ENCODE measurements around the gene PPP1R37. TPM values are rescaled to one million over a fixed set of nuclear protein-coding genes. Genes with fewer than 3 reads are reported as not detected.
A peak's percentile ranks its signal among the peaks of the same experiment; 100 is the strongest.

Gene PPP1R37
- total RNA-seq, 1 donor from 2014 or later: 20.3 TPM

DNA sequence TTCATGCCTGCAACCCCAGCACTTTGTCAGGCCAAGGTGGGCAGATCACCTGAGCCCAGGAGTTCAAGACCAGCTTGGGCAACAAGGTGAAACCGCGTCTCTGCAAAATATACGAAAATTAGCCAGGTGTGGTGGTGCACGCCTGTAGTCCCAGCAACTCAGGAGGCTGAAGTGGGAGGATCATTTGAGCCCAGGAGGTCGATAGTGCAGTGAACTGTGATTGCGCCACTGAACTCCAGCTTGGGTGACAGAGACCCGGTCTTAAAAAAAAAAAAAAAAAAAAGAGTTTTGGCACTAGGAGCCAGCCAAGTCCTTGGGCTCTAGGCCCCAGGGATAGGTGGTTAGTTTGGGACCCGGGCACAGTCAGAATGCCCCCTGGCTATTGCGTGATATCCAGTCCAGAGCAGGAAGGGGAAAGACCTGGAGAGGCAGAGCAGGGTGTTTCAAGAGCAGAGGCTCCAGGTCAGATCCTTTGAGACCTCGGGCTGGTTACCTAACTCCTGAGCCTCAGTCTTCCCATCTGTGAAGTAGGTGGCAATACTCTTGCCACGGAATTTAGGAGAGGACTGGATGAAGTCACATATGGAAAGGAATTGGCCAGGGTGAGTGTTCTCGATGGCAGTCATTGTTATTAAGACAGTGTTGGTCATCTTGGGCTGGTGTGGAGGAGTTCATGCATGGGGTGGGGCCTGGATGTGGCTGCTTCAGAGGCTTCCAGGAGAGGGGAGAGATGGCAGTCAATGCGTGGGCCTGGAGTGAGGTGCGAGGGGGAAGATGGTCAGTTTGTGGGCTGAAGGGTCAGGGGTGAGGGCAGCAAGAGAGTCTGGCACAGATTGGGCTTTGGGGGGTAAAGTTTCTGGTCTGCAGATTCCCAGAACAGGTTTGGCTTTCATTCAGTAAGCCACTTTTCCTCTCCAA is 2.8 kb downstream of the PPP1R37 start:
- intact Hi-C loops (cut with micrococcal nuclease): no loop called here
- no peak for DNase-seq
- Mint-ChIP-seq H3K4me3 (no peak overlapping the region), H3K36me3 (ENCODE audit: low read depth) (peaks cover 15% of the 10 kb centered on the region), H3K4me1 (peaks cover 41% of the 10 kb centered on the region), H3K27ac (no peak overlapping the region), H3K9me3 (peaks cover 4% of the 10 kb centered on the region), H3K27me3 (no peaks in the 10 kb centered on the region)

DNA sequence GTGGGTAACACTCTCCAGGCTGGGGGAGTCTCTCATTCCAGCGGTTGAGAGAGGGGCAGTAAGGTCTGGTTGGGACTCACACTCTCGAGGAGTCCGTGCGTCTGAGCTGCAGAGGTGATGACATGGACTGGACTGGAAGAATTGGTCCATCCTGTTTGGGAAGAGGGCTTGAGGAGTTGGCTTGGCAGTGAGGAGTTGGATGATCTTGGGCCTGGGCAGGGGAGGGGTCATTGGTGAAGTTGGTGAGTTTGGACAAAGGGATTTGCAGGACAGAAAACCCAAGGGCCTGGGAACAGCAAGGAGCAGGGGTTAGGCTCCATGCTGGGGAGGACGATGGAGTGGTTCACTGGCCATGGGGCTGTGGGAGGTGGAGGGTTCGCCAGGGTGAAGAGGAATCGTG is 3.7 kb downstream of the PPP1R37 start:
- Mint-ChIP-seq H3K4me1 (peaks cover 37% of the 10 kb centered on the region), H3K9me3 (no peaks in the 10 kb centered on the region), H3K4me3 (no peak overlapping the region), H3K27me3 (no peaks in the 10 kb centered on the region), H3K27ac (no peak overlapping the region), H3K36me3 (ENCODE audit: low read depth) (peaks cover 7% of the 10 kb centered on the region)
- intact Hi-C loops (cut with micrococcal nuclease): no loop called here
- no peak for DNase-seq

- no peak for DNase-seq
- no peaks in the 10 kb centered on the region for H3K27me3 Mint-ChIP-seq
- peaks cover 37% of the 10 kb centered on the region for H3K4me1 Mint-ChIP-seq
- H3K36me3 Mint-ChIP-seq (ENCODE audit: low read depth): peaks cover 7% of the 10 kb centered on the region
- no peak overlapping the region for H3K4me3 Mint-ChIP-seq
- no peaks in the 10 kb centered on the region for H3K9me3 Mint-ChIP-seq
- intact Hi-C loops (cut with micrococcal nuclease): no loop called here
- no peak overlapping the region for H3K27ac Mint-ChIP-seq
Measured at GRCh38 chr19:45097450-45097775, 4.4 kb downstream of the PPP1R37 start.

DNA sequence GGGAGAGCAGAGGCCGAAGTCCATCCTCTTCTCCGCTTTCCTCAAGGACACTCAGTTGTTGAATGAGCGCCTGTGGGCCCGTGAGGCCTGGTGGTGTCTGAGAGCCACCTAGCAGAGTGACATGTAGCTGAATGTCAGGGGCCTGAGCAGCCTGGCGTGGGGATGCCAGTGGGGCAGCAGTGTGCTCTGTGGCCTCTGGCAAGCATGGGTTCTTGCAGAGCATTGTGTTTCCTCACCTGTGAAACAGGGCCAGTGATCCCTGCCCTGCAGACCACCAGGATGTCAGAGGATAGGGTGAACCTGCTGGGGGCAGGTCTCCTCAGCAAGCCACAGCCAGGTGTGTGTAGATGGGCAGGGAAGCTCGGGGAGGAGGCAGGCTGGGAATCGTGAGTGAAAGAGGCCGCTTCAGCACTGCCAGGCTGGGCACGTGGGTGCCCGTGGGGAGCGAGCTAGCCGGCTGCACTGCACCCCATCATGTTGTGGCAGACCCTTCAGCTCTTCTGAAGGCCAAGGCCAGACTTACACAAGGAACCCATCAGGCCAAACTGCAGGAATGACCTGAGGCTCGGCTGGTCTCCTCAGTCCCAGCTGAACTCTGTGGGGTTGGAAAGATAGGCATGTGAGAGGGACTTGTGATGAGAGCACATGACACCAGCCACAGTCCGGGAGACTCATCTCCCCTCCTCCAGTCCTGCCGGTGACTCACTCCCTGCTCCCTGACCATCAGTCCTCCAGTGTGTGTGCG is 5.0 kb downstream of the PPP1R37 start:
- H3K36me3 Mint-ChIP-seq (ENCODE audit: low read depth): peaks cover 7% of the 10 kb centered on the region
- H3K4me1 Mint-ChIP-seq: peaks cover 37% of the 10 kb centered on the region
- no peak overlapping the region for H3K27ac Mint-ChIP-seq
- DNase-seq: no peak
- no peaks in the 10 kb centered on the region for H3K27me3 Mint-ChIP-seq
- no peak overlapping the region for H3K4me3 Mint-ChIP-seq
- intact Hi-C loops (cut with micrococcal nuclease): no loop called here
- H3K9me3 Mint-ChIP-seq: no peaks in the 10 kb centered on the region

GRCh38 chr19:45098521-45099466 is 5.8 kb downstream of the PPP1R37 start:
- no peak overlapping the region for H3K27ac Mint-ChIP-seq
- H3K4me3 Mint-ChIP-seq: no peak overlapping the region
- H3K36me3 Mint-ChIP-seq (ENCODE audit: low read depth): peaks cover 7% of the 10 kb centered on the region
- intact Hi-C loops (cut with micrococcal nuclease): no loop called here
- peaks cover 36% of the 10 kb centered on the region for H3K4me1 Mint-ChIP-seq
- no peaks in the 10 kb centered on the region for H3K27me3 Mint-ChIP-seq
- no peak for DNase-seq
- no peaks in the 10 kb centered on the region for H3K9me3 Mint-ChIP-seq

DNA sequence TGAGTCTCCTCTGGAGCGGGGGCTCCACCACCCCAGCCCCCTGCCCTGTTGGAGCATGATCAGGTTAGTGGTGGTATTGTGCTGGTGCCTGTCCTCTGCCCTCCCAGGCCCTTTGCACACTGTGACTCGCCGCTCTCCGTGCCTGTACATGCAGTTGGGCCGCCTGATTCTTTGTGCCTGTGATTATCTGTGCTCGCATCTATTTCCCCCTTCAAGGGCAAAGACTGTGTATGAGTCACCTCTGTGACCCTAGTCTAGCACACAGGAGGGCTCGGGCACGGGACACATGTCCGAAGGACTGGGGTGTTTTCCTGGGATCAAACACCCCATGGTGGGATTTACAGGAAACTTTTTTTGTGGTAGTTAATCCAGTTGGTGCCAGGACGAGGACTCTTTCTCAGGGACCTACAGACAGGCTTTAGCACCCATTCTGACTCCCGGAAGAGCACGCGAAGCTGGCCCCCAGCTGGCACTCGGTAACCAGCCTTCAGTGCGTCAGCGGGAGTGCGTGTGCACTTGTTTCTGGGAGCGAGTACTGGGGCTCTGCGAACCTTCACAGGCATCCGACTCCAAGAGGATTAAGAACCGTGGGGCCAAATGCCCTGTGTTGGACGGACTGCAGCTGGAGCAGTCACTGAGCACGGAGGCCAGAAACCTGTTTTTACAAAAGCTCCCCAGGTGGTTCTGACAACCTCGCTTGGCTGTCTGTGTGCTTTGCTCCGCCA is 6.7 kb downstream of the PPP1R37 start:
- intact Hi-C loops (cut with micrococcal nuclease): no loop called here
- no peak overlapping the region for H3K4me3 Mint-ChIP-seq
- no peaks in the 10 kb centered on the region for H3K9me3 Mint-ChIP-seq
- peaks cover 37% of the 10 kb centered on the region for H3K4me1 Mint-ChIP-seq
- no peaks in the 10 kb centered on the region for H3K27me3 Mint-ChIP-seq
- H3K36me3 Mint-ChIP-seq (ENCODE audit: low read depth): peaks cover 5% of the 10 kb centered on the region
- H3K27ac Mint-ChIP-seq: no peak overlapping the region
- DNase-seq: no peak

GRCh38 chr19:45100201-45100600 is 7.2 kb downstream of the PPP1R37 start:
- no peaks in the 10 kb centered on the region for H3K9me3 Mint-ChIP-seq
- no peaks in the 10 kb centered on the region for H3K27me3 Mint-ChIP-seq
- no peak overlapping the region for H3K27ac Mint-ChIP-seq
- intact Hi-C loops (cut with micrococcal nuclease): no loop called here
- H3K36me3 Mint-ChIP-seq (ENCODE audit: low read depth): peaks cover 1% of the 10 kb centered on the region
- no peak overlapping the region for H3K4me3 Mint-ChIP-seq
- peaks cover 37% of the 10 kb centered on the region for H3K4me1 Mint-ChIP-seq
- DNase-seq: no peak

- H3K27me3 Mint-ChIP-seq: no peaks in the 10 kb centered on the region
- H3K9me3 Mint-ChIP-seq: no peaks in the 10 kb centered on the region
Measured at GRCh38 chr19:45100846-45101252, 7.9 kb downstream of the PPP1R37 start.

DNA sequence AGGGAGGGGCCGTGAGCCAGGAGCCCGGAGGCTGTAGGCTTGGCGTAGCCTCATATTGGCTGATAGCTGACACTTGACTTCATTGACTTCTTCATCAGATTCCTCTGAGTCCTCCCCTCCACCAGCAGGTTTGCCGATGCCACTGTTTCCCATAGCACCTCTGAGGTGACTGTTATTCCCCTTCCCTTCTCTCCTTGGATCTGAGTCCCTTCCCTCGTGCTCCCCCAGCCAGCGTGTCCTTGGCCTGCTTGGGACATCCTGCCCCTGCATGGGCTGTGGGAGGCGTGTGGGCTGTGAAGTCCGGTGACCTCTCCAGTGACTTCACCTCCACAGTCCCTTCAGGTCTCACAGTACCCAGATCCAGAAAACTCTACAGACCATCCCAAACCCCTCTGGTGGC is 8.8 kb downstream of the PPP1R37 start:
- no peak for DNase-seq
- H3K4me1 Mint-ChIP-seq: peaks cover 30% of the 10 kb centered on the region
- H3K27ac Mint-ChIP-seq: no peak overlapping the region
- H3K36me3 Mint-ChIP-seq (ENCODE audit: low read depth): peaks cover under 1% of the 10 kb centered on the region
- H3K4me3 Mint-ChIP-seq: no peak overlapping the region
- no peaks in the 10 kb centered on the region for H3K27me3 Mint-ChIP-seq
- H3K9me3 Mint-ChIP-seq: no peaks in the 10 kb centered on the region
- intact Hi-C loops (cut with micrococcal nuclease): no loop called here

More at GRCh38 chr19:45100846-45101252, 7.9 kb downstream of the PPP1R37 start:
- Mint-ChIP-seq H3K4me1 (peaks cover 39% of the 10 kb centered on the region), H3K36me3 (ENCODE audit: low read depth) (peaks cover 1% of the 10 kb centered on the region), H3K27ac (no peak overlapping the region), H3K4me3 (no peak overlapping the region)
- intact Hi-C loops (cut with micrococcal nuclease): no loop called here
- DNase-seq: no peak

DNA sequence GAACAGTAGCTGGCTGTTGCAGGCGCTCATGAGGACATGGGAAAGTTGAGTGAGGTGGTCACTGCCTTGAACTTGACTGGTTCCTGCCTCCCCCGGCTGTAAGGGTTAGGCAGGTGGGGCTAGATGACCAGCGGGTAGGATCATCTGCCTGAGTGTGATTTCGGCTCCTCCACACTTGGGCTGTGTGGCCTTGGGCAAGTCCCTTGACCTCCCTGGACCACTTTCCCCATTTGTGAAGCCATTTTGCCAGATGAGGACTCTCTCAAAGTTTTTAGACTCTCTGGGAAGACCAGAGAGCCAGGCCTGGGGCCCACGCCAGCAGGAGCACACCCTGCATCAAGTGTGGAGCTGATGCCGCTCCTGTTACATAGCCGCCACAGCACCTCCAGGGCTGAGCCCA is 9.5 kb downstream of the PPP1R37 start:
- H3K36me3 Mint-ChIP-seq (ENCODE audit: low read depth): no peaks in the 10 kb centered on the region
- no peak for DNase-seq
- peaks cover 29% of the 10 kb centered on the region for H3K4me1 Mint-ChIP-seq
- no peak overlapping the region for H3K4me3 Mint-ChIP-seq
- intact Hi-C loops (cut with micrococcal nuclease): no loop called here
- no peaks in the 10 kb centered on the region for H3K9me3 Mint-ChIP-seq
- H3K27me3 Mint-ChIP-seq: no peaks in the 10 kb centered on the region
- H3K27ac Mint-ChIP-seq: no peak overlapping the region

DNA sequence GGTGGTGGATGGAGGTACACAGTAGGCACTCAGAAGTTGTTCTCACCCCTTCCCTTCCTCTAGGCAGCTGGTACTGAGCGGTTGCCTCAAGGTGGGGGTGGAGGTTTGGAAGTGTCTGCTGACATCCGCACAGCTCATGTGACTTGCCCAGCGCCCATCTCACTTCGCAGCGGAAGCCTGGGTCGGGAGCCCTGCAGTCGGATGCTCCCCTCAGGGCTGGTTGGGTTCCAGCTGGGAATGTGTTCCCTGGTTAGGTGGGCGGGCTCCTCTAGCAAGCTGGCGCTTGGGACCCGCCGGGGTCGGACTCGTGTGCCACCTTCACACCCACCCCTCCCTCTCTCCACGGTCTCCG is 10.2 kb downstream of the PPP1R37 start:
- intact Hi-C loops (cut with micrococcal nuclease): no loop called here
- Mint-ChIP-seq H3K4me3 (no peak overlapping the region), H3K27me3 (no peaks in the 10 kb centered on the region), H3K4me1 (peaks cover 27% of the 10 kb centered on the region), H3K9me3 (no peaks in the 10 kb centered on the region), H3K27ac (no peak overlapping the region), H3K36me3 (ENCODE audit: low read depth) (no peaks in the 10 kb centered on the region)
- peak; percentile 72 for DNase-seq

DNA sequence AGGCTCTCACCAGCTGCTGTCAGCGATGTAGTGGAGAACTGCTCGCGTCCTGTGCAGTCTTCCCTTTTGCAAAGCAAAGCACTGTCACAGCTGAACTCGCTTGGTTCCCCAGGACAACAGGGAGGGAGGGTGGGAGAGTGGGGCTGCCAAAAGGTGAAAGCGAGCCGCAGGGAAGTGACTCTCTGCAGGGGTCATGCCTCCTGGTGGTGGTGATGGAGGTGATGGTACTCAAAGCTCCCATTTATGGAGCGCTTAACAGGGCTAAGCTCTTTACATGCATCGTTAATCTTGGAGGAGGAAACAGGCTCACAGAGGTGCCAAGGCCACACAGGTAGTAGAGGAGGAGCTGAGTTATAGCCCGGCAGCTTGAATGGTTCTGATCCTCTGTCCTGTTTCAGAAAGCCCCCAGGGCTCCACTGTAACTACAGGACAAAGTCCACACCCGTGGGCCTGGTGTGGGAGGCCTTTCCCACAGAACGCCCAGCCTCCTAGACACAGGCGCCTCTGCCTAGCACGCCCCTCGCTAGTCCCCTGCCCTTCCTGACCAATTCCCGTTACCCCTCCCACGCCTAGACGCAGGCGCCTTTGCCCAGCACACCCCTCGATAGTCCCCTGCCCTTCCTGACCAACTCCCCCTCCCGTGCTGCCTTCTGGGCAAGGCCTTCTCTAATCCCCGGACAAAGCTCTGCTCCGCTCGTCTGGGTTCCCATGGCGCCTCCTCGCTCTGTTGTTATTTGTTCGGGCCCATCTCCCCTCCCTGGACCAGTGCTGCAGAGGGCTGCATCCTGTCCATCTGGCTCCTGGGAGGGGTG is 10.7 kb downstream of the PPP1R37 start:
- H3K27me3 Mint-ChIP-seq: no peaks in the 10 kb centered on the region
- no peak overlapping the region for H3K4me3 Mint-ChIP-seq
- H3K36me3 Mint-ChIP-seq (ENCODE audit: low read depth): no peaks in the 10 kb centered on the region
- no peaks in the 10 kb centered on the region for H3K9me3 Mint-ChIP-seq
- no peak for DNase-seq
- H3K27ac Mint-ChIP-seq: no peak overlapping the region
- peaks cover 24% of the 10 kb centered on the region for H3K4me1 Mint-ChIP-seq
- intact Hi-C loops (cut with micrococcal nuclease): no loop called here

Measured in activated CD4-positive, alpha-beta T cell treated with anti-CD3 and anti-CD28 coated beads, Interleukin-2, amount 10 ng/mL, durations not matched to agents 24 days and 14 days (primary cell).